Measurements from ENCODE around the gene NEK6.

DNA sequence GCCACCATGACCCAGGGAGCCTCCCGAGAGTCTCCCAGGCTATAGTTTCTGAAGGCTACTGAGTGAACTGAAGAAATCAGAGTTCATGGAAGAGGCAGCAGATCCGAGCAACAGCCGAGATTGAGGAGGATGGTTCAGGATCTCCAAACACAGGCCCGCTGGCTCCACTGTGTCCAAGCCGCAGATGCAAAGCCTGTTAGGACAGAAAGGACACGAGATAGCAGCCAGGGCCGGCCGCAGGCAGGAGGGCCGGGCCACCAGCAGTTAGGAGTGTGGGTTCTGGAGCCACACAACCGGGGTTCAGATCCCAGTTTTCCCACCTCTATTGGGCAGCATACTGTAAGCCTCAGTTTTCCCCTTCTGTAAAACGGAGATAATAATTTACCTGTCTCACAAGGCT lies 27.7 kb downstream of the NEK6 start:
- TF ChIP-seq, protein P1, sequence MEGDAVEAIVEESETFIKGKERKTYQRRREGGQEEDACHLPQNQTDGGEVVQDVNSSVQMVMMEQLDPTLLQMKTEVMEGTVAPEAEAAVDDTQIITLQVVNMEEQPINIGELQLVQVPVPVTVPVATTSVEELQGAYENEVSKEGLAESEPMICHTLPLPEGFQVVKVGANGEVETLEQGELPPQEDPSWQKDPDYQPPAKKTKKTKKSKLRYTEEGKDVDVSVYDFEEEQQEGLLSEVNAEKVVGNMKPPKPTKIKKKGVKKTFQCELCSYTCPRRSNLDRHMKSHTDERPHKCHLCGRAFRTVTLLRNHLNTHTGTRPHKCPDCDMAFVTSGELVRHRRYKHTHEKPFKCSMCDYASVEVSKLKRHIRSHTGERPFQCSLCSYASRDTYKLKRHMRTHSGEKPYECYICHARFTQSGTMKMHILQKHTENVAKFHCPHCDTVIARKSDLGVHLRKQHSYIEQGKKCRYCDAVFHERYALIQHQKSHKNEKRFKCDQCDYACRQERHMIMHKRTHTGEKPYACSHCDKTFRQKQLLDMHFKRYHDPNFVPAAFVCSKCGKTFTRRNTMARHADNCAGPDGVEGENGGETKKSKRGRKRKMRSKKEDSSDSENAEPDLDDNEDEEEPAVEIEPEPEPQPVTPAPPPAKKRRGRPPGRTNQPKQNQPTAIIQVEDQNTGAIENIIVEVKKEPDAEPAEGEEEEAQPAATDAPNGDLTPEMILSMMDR (conservative IDR thresholded peaks at IDR 0.05), result no peak
- no peak for TF ChIP-seq ZFX (IDR thresholded peaks at IDR 0.05)

Measured in C4-2B (cell line).